ENCODE data around the gene ANGPT4. TPM values are rescaled to one million over a fixed set of nuclear protein-coding genes. Genes with fewer than 3 reads are reported as not detected.

Gene ANGPT4
- total RNA-seq, 1 donor from 2014 or later, result not detected

DNA sequence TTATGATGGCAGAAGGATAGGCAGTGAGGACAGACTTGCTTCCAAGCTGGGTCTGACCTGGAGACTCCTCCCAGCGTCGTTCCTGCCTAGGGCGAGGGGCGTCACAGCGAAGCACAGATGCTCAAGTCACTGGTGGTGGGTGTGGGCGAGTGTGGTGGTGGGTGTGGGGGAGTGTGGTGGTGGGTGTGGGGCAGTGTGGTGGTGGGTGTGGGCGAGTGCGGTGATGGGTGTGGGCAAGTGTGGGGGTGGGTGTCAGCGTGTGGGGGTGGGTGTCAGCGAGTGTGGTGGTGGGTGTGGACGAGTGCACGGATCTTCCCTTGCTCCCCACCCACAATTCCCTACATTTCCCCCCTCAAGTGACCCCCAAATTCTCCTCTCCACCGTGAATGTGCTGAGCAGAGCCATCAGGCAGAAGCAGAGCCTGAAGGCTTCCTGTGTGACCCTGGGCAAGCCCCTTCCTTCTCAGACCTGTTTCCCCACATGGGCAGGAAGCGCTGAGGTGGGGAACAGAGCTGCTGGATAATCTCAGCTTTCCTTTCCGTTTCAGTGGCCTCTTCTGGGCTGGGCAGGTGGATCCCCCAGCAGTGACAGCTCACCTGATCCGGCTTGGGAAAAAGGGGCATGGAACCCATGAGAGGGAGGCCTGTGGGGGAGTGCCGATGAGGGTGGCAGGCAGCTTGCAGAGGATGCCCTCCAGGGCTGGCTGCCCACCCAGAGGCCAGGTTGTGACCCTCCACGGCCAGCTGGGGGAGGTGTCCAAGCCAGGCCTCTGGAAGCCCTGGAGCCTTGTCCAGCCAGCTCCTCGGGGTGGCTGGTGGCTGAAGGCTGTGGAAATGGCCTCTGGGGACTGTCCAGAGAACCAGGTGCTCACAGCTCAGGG, 43.0 kb upstream of the ANGPT4 start:
- H3K4me3 ChIP-seq (ENCODE audit: low read depth, low read length), result no peak overlapping the region
- TF ChIP-seq, protein P1, sequence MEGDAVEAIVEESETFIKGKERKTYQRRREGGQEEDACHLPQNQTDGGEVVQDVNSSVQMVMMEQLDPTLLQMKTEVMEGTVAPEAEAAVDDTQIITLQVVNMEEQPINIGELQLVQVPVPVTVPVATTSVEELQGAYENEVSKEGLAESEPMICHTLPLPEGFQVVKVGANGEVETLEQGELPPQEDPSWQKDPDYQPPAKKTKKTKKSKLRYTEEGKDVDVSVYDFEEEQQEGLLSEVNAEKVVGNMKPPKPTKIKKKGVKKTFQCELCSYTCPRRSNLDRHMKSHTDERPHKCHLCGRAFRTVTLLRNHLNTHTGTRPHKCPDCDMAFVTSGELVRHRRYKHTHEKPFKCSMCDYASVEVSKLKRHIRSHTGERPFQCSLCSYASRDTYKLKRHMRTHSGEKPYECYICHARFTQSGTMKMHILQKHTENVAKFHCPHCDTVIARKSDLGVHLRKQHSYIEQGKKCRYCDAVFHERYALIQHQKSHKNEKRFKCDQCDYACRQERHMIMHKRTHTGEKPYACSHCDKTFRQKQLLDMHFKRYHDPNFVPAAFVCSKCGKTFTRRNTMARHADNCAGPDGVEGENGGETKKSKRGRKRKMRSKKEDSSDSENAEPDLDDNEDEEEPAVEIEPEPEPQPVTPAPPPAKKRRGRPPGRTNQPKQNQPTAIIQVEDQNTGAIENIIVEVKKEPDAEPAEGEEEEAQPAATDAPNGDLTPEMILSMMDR (conservative IDR thresholded peaks at IDR 0.05; ENCODE audit: low read depth, low read length), result no peak
- no peak for DNase-seq (ENCODE audit: low read depth)

DNA sequence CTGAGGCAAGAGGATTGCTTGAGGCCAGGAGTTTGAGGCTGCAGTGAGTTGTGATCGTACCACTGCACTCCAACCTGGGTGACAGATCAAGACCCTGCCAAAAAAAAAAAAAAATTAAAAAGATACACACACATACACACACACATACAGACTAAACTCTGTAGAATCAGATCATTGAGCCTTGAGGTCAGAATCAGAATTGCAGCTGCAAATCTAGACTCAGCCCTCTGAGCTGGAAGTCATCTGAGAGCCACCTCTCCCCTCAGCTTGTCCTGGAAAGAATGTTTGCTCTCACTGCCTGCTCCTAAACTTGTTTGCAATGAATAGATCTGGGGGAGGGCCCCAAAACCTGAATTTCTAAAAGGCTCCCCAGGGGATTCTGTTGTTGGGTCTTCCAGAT, 41.4 kb upstream of the ANGPT4 start:
- DNase-seq (ENCODE audit: low read depth), result no peak
- no peak overlapping the region for H3K4me3 ChIP-seq (ENCODE audit: low read depth, low read length)
- TF ChIP-seq, protein P1 (conservative IDR thresholded peaks at IDR 0.05; ENCODE audit: low read depth, low read length), result peak; percentile 14

DNA sequence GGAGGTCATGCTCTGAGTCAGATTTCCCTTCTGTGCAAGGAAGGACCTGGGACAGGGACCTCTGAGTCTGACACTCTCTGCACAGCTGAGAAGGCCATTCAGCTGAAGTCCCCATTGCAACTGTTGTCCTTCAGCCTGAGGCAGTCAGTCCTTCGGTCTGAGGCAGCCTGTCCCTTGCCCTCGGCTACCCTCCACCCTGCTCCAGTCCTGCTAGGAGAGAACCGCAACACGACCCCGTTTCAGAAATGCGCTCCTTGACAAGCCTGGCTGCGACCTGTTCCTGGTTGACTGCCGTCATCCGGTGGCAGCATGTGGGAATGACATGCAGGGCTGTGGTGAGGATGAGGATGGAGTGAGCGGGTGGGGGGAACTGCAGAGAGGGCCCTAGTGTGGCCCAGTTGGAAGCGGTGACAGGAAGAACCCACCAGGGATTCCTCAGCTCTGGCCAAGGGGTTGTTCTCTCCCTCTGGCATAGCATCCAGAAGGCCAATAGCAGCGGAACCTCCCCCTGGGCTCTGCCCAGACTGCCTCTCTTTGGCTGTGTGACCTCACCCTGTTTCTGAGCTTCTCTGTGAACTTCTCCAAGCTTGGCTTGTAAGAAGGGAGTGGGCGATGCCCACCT, 40.3 kb upstream of the ANGPT4 start:
- TF ChIP-seq, protein P1 (conservative IDR thresholded peaks at IDR 0.05; ENCODE audit: low read depth, low read length), result peak; percentile 98
- H3K4me3 ChIP-seq (ENCODE audit: low read depth, low read length), result no peak overlapping the region
- no peak for DNase-seq (ENCODE audit: low read depth)

DNA sequence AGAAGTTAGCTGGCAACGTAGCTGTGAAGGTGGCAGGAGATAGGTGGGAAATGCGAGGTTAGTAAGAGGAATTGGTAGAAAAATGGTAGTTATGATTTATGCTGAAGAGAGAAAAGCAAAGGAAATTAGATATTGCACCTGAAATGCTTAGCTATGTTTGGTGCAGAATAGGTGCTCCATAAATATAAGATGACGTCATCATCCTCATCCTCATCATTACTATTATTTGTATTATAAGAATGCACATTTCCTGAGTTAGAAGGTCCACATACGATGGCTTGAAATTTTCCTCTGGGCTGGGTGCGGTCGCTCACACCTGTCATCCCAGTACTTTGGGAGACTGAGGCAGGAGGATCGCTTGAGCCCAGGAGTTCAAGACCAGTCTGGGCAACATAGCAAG, 39.5 kb upstream of the ANGPT4 start:
- H3K4me3 ChIP-seq (ENCODE audit: low read depth, low read length), result no peak overlapping the region
- TF ChIP-seq, protein P1 (conservative IDR thresholded peaks at IDR 0.05; ENCODE audit: low read depth, low read length), result no peak
- no peak for DNase-seq (ENCODE audit: low read depth)

DNA sequence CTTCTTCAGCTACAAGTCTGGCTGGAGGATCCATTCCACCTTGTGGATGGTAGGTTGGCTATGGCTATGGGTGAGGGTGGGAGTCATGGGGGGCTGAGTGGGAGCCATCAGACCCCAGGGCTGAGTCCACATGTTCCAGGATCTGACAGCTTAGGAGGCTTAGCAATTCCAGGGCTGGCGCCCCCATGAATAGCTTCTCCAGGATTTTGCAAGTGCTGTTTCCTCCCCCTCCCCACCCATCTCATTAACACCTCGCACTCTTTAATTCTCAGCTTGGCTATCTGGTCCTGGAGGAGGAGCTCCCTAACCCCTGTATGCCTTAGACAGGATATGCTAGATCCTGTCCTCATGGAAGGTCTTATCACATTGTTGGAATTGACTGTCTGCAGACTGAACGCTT, 39.0 kb upstream of the ANGPT4 start:
- TF ChIP-seq, protein P1 (conservative IDR thresholded peaks at IDR 0.05; ENCODE audit: low read depth, low read length), result no peak
- H3K4me3 ChIP-seq (ENCODE audit: low read depth, low read length), result no peak overlapping the region
- no peak for DNase-seq (ENCODE audit: low read depth)

DNA sequence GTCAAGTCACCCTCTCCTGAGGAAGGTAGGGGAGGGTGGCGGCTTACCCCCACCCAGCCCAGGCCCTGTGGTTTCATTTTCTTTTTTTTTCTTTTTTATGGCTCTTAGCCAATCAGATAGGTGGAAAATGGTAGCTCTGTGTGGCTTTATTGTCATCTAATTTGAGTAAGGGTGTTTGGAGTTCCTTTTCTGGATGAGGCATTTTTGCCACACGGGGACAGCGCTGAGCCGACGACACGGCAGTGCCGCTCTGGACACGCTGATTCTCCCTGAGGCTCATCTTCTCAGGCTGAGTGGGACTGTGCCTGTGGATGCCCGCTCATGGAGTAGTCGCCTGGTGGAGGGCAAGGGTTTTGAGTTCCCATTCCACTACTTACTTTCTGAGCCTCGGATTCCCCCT, 37.6 kb upstream of the ANGPT4 start:
- TF ChIP-seq, protein P1 (conservative IDR thresholded peaks at IDR 0.05; ENCODE audit: low read depth, low read length), result peak; percentile 58
- DNase-seq (ENCODE audit: low read depth), result no peak
- no peak overlapping the region for H3K4me3 ChIP-seq (ENCODE audit: low read depth, low read length)

Data from epithelial cell of proximal tubule (primary cell).